Measurements from ENCODE around the gene VAV2.

GRCh38 chr9:133950629-133951111, 41.5 kb downstream of the VAV2 start:
- TF ChIP-seq CTCF (conservative IDR thresholded peaks at IDR 0.05; ENCODE audit: low read depth, low read length), result no peak
- TF ChIP-seq EZH2phosphoT487 (IDR thresholded peaks at IDR 0.05; ENCODE audit: borderline replicate concordance, low read length), result no peak
